ENCODE results near the gene ELMO1. TPM values are rescaled to one million over a fixed set of nuclear protein-coding genes. Genes with fewer than 3 reads are reported as not detected.

Gene ELMO1
- total and polyA plus RNA-seq, 2 of the 13 experiments (the other 11 are each of a cell fraction or from before 2014, with no cell fraction given): 0.11 to 0.17 TPM

- TF ChIP-seq ZFY (CRISPR knock-in tag; IDR thresholded peaks at IDR 0.05) (peak; percentile 49), CAMTA2 (CRISPR knock-in tag; IDR thresholded peaks at IDR 0.05; ENCODE audit: borderline replicate concordance) (no peak), ZBTB8A (CRISPR knock-in tag; IDR thresholded peaks at IDR 0.05; ENCODE audit: borderline replicate concordance, low read depth) (no peak), ATRX (CRISPR knock-in tag; IDR thresholded peaks at IDR 0.05; ENCODE audit: borderline replicate concordance) (no peak), NAIF1 (CRISPR knock-in tag; IDR thresholded peaks at IDR 0.05; ENCODE audit: borderline replicate concordance) (no peak), ZNF225 (CRISPR knock-in tag; IDR thresholded peaks at IDR 0.05) (peak; percentile 69; the same call in 1 of the 2 replicates), ZNF605 (CRISPR knock-in tag; IDR thresholded peaks at IDR 0.05) (peak; percentile 68), ZNF75D (CRISPR knock-in tag; IDR thresholded peaks at IDR 0.05; ENCODE audit: borderline replicate concordance) (no peak), ZSCAN25 (CRISPR knock-in tag; IDR thresholded peaks at IDR 0.05) (0 out of 2 replicates have a peak, but pooled peaks have one; percentile 26), ZSCAN22 (CRISPR knock-in tag; IDR thresholded peaks at IDR 0.05) (no peak), SETDB1 (CRISPR knock-in tag; IDR thresholded peaks at IDR 0.05; ENCODE audit: borderline replicate concordance) (no peak), CHCHD3 (CRISPR knock-in tag; IDR thresholded peaks at IDR 0.05) (no peak), NR2C2 (CRISPR knock-in tag; IDR thresholded peaks at IDR 0.05; ENCODE audit: borderline replicate concordance) (peak; percentile 35; the same call in 1 of the 2 replicates), NCOA2 (CRISPR knock-in tag; IDR thresholded peaks at IDR 0.05) (peak; percentile 56; the same call in 1 of the 2 replicates), AGO1 (IDR thresholded peaks at IDR 0.05; ENCODE audit: low read depth, low read length, poor library complexity, severe bottlenecking) (no peak), ZNF143 (CRISPR knock-in tag; IDR thresholded peaks at IDR 0.05) (no peak), SAFB2 (CRISPR knock-in tag; IDR thresholded peaks at IDR 0.05; ENCODE audit: borderline replicate concordance, low read depth) (no peak), RORA (CRISPR knock-in tag; IDR thresholded peaks at IDR 0.05) (no peak), CEBPZ (IDR thresholded peaks at IDR 0.05; ENCODE audit: low read length) (no peak), AGO2 (optimal IDR thresholded peaks at IDR 0.05; ENCODE audit: low read depth, low read length) (no peak), HOXA5 (CRISPR knock-in tag; IDR thresholded peaks at IDR 0.05) (peak; percentile 97), ZNF839 (CRISPR knock-in tag; IDR thresholded peaks at IDR 0.05; ENCODE audit: borderline replicate concordance) (no peak), ADNP (CRISPR knock-in tag; IDR thresholded peaks at IDR 0.05) (no peak)
- TF ChIP-seq, protein P1, sequence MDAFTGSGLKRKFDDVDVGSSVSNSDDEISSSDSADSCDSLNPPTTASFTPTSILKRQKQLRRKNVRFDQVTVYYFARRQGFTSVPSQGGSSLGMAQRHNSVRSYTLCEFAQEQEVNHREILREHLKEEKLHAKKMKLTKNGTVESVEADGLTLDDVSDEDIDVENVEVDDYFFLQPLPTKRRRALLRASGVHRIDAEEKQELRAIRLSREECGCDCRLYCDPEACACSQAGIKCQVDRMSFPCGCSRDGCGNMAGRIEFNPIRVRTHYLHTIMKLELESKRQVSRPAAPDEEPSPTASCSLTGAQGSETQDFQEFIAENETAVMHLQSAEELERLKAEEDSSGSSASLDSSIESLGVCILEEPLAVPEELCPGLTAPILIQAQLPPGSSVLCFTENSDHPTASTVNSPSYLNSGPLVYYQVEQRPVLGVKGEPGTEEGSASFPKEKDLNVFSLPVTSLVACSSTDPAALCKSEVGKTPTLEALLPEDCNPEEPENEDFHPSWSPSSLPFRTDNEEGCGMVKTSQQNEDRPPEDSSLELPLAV (CRISPR knock-in tag; conservative IDR thresholded peaks at IDR 0.05; ENCODE audit: low read depth): no peak
- TF ChIP-seq, protein P2, sequence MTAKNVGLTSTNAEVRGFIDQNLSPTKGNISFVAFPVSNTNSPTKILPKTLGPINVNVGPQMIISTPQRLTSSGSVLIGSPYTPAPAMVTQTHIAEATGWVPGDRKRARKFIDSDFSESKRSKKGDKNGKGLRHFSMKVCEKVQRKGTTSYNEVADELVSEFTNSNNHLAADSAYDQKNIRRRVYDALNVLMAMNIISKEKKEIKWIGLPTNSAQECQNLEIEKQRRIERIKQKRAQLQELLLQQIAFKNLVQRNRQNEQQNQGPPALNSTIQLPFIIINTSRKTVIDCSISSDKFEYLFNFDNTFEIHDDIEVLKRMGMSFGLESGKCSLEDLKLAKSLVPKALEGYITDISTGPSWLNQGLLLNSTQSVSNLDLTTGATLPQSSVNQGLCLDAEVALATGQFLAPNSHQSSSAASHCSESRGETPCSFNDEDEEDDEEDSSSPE (CRISPR knock-in tag; IDR thresholded peaks at IDR 0.05): no peak
- TF ChIP-seq, protein P3, sequence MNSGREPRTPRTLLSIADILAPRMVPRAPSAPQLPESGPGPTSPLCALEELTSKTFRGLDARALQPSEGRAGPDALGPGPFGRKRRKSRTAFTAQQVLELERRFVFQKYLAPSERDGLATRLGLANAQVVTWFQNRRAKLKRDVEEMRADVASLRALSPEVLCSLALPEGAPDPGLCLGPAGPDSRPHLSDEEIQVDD (CRISPR knock-in tag; IDR thresholded peaks at IDR 0.05; ENCODE audit: borderline replicate concordance): no peak; the same call in 1 of the 2 replicates
Observed at GRCh38 chr7:37052705-37053104, 396.0 kb downstream of the ELMO1 start (continued).

All from HepG2 (cell line).